HEK293 (cell line): ENCODE results near the gene ZNF410.
A peak's percentile ranks its signal among the peaks of the same experiment; 100 is the strongest.

ENCODE experiments used
- GLIS2 ChIP-seq: fragments of 450-650 bp; formaldehyde crosslinking; IDR thresholded peaks from 2 replicates; pipeline ENCODE4 v1.5.1; 2016; ENCODE audit warnings: missing biosample characterization, missing genetic modification characterization
- KLF7 ChIP-seq: fragments of 450-650 bp; formaldehyde crosslinking; IDR thresholded peaks from 2 replicates; pipeline ENCODE4 v1.5.1; 2016; ENCODE audit warnings: missing biosample characterization, missing genetic modification characterization, borderline replicate concordance
- SALL2 ChIP-seq: fragments of 450-650 bp; formaldehyde crosslinking; IDR thresholded peaks from 2 replicates; pipeline ENCODE4 v1.5.0; 2017; ENCODE audit warnings: missing biosample characterization, mild to moderate bottlenecking, missing genetic modification characterization, borderline replicate concordance
- SETDB1 ChIP-seq: IDR thresholded peaks from one replicate; pipeline ENCODE4 v1.6.1; 2017; ENCODE audit warnings: mild to moderate bottlenecking, low read length, moderate library complexity, mixed read lengths; ENCODE audit not compliant: insufficient read length
- SP2 ChIP-seq: fragments of 450-650 bp; formaldehyde crosslinking; IDR thresholded peaks from 2 replicates; pipeline ENCODE4 v1.5.1; 2016; ENCODE audit warnings: missing biosample characterization, missing genetic modification characterization
- WT1 ChIP-seq: fragments of 450-650 bp; formaldehyde crosslinking; IDR thresholded peaks from 2 replicates; pipeline ENCODE4 v1.5.1; 2016; ENCODE audit warnings: missing biosample characterization, missing genetic modification characterization
- ZNF114 ChIP-seq: fragments of 450-650 bp; formaldehyde crosslinking; IDR thresholded peaks from 2 replicates; pipeline ENCODE4 v1.5.0; 2017; ENCODE audit warnings: missing biosample characterization, missing genetic modification characterization
- ZNF174 ChIP-seq: fragments of 450-650 bp; formaldehyde crosslinking; IDR thresholded peaks from 2 replicates; pipeline ENCODE4 v1.5.0; 2017; ENCODE audit warnings: missing biosample characterization, mild to moderate bottlenecking, missing genetic modification characterization
- ZNF175 ChIP-seq: fragments of 450-650 bp; formaldehyde crosslinking; IDR thresholded peaks from 2 replicates; pipeline ENCODE4 v1.5.1; 2016; ENCODE audit warnings: missing biosample characterization, missing genetic modification characterization
- ZNF19 ChIP-seq: fragments of 450-650 bp; formaldehyde crosslinking; IDR thresholded peaks from 2 replicates; pipeline ENCODE4; 2016; ENCODE audit warnings: missing biosample characterization, missing genetic modification characterization, low read depth
- ZNF211 ChIP-seq: fragments of 450-650 bp; formaldehyde crosslinking; IDR thresholded peaks from 2 replicates; pipeline ENCODE4 v1.5.1; 2016; ENCODE audit warnings: low read depth, missing biosample characterization, missing genetic modification characterization
- ZNF426 ChIP-seq: fragments of 450-650 bp; formaldehyde crosslinking; IDR thresholded peaks from 2 replicates; pipeline ENCODE4 v1.5.1; 2017; ENCODE audit warnings: missing biosample characterization, missing genetic modification characterization, mild to moderate bottlenecking, inconsistent platforms, moderate library complexity
- ZNF548 ChIP-seq: fragments of 450-650 bp; formaldehyde crosslinking; IDR thresholded peaks from 2 replicates; pipeline ENCODE4 v1.5.1; 2016; ENCODE audit warnings: missing biosample characterization, missing genetic modification characterization
- ZNF549 ChIP-seq: fragments of 450-650 bp; IDR thresholded peaks from 2 replicates; pipeline ENCODE4 v1.5.1; 2018; ENCODE audit warnings: missing biosample characterization, missing genetic modification characterization, mild to moderate bottlenecking, inconsistent platforms, moderate library complexity
- ZNF596 ChIP-seq: fragments of 450-650 bp; IDR thresholded peaks from 2 replicates; pipeline ENCODE4 v1.5.0; 2018; ENCODE audit warnings: missing biosample characterization, mild to moderate bottlenecking, missing genetic modification characterization, moderate library complexity
- ZNF654 ChIP-seq: fragments of 450-650 bp; formaldehyde crosslinking; IDR thresholded peaks from 2 replicates; pipeline ENCODE4 v1.5.1; 2016; ENCODE audit warnings: low read depth, missing biosample characterization, missing genetic modification characterization
- ZNF660 ChIP-seq: fragments of 450-650 bp; IDR thresholded peaks from 2 replicates; pipeline ENCODE4 v1.5.1; 2018; ENCODE audit warnings: missing biosample characterization, mild to moderate bottlenecking, missing genetic modification characterization
- ZNF670 ChIP-seq: fragments of 450-650 bp; formaldehyde crosslinking; IDR thresholded peaks from 2 replicates; pipeline ENCODE4 v1.5.1; 2016; ENCODE audit warnings: missing biosample characterization, missing genetic modification characterization, low read depth
- ZNF76 ChIP-seq: fragments of 450-650 bp; formaldehyde crosslinking; IDR thresholded peaks from 2 replicates; pipeline ENCODE4; 2016; ENCODE audit warnings: low read depth, missing biosample characterization, missing genetic modification characterization, borderline replicate concordance
- ZNF776 ChIP-seq: fragments of 450-650 bp; formaldehyde crosslinking; IDR thresholded peaks from 2 replicates; pipeline ENCODE4 v1.5.0; 2017; ENCODE audit warnings: missing biosample characterization, missing genetic modification characterization, borderline replicate concordance
- ZNF791 ChIP-seq: fragments of 450-650 bp; formaldehyde crosslinking; IDR thresholded peaks from 2 replicates; pipeline ENCODE4 v1.5.1; 2016; ENCODE audit warnings: missing biosample characterization, missing genetic modification characterization
- TF ChIP-seq, protein P1 (sequence below): fragments of 450-650 bp; IDR thresholded peaks from 2 replicates; pipeline ENCODE4 v1.5.1; 2018; ENCODE audit warnings: missing biosample characterization, missing genetic modification characterization
- TF ChIP-seq, protein P2 (sequence below): fragments of 450-650 bp; formaldehyde crosslinking; IDR thresholded peaks from 2 replicates; pipeline ENCODE4 v1.5.1; 2016; ENCODE audit warnings: missing biosample characterization, missing genetic modification characterization
- TF ChIP-seq, protein P3 (sequence below): fragments of 450-650 bp; formaldehyde crosslinking; IDR thresholded peaks from 2 replicates; pipeline ENCODE4 v1.5.1; 2016; ENCODE audit warnings: missing biosample characterization, missing genetic modification characterization
- TF ChIP-seq, protein P4 (sequence below): fragments of 450-650 bp; formaldehyde crosslinking; IDR thresholded peaks from 2 replicates; pipeline ENCODE4 v1.5.1; 2016; ENCODE audit warnings: missing biosample characterization, missing genetic modification characterization
- TF ChIP-seq, protein P5 (sequence below): fragments of 450-650 bp; formaldehyde crosslinking; IDR thresholded peaks from 2 replicates; pipeline ENCODE4 v1.5.1; 2017; ENCODE audit warnings: missing biosample characterization, missing genetic modification characterization
- TF ChIP-seq, protein P6 (sequence below): fragments of 450-650 bp; formaldehyde crosslinking; IDR thresholded peaks from 2 replicates; pipeline ENCODE4 v1.5.1; 2017; ENCODE audit warnings: missing biosample characterization, missing genetic modification characterization
- TF ChIP-seq, protein P7 (sequence below): fragments of 450-650 bp; formaldehyde crosslinking; IDR thresholded peaks from 2 replicates; pipeline ENCODE4 v1.5.1; 2016; ENCODE audit warnings: missing biosample characterization, missing genetic modification characterization, borderline replicate concordance

Gene ZNF410

DNA sequence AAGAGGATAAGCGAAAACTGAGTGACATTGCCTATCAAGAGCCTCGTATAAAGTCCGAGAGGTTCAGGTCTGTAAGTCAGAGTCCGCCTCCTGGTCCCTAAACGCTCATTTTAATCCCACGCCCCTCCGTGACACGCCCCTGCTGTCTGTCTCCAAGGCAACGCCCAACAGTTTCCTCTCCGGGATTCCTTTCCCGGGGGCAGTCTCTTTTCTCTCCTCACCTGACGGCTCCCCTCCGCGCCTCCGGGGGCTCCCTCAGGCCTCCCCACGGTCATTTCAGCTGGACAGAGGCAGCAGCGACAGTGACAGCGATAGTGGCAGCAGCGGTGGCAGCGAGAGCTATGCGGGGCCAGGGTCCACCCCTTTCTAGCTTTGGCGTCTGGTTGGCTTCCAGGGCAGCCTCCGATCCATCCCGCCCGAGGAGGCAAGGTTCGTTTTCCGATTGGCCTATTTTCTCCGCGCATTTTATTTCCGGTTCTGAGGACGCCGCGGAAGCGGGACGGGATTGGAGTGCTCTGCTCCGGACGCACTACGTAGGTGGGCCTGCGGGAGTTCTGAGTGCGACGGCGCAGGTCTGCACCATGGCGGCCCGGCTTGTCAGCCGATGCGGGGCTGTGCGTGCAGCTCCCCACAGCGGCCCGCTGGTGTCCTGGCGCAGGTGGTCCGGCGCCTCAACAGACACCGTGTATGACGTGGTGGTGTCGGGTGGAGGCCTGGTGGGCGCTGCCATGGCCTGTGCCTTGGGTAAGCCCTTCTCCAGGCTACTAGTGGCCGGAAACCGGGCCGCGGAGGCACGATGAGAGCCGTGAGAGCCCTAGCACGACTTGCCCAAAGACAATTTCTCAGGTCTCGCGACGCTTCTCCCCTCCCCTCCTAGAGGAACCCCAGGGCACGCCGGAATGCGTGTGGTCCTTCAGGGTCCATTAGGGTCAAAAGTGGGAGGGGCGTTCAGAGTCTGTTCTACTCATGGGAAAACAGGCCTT lies 63.4 kb downstream of the ZNF410 start, which contains the start of the genes COQ6 and FAM161B (continued):
- TF ChIP-seq ZNF791 (tag by site-specific recombination) (no peak), SETDB1 (no peak), KLF7 (tag by site-specific recombination) (no peak), ZNF549 (tag by site-specific recombination) (no peak), ZNF211 (no peak), ZNF19 (tag by site-specific recombination) (no peak), ZNF670 (tag by site-specific recombination) (no peak), ZNF175 (tag by site-specific recombination) (no peak), ZNF548 (tag by site-specific recombination) (no peak), SP2 (peak; percentile 93), ZNF426 (no peak), GLIS2 (tag by site-specific recombination) (peak; percentile 92), ZNF114 (tag by site-specific recombination) (no peak), SALL2 (tag by site-specific recombination) (no peak), ZNF776 (tag by site-specific recombination) (no peak), ZNF654 (tag by site-specific recombination) (no peak; the same call in 1 of the 2 replicates), ZNF596 (tag by site-specific recombination) (no peak), ZNF174 (tag by site-specific recombination) (no peak), WT1 (tag by site-specific recombination) (no peak), ZNF76 (tag by site-specific recombination) (no peak; the same call in 1 of the 2 replicates), ZNF660 (peak; percentile 60; the same call in 1 of the 2 replicates)
- TF ChIP-seq, protein P1, sequence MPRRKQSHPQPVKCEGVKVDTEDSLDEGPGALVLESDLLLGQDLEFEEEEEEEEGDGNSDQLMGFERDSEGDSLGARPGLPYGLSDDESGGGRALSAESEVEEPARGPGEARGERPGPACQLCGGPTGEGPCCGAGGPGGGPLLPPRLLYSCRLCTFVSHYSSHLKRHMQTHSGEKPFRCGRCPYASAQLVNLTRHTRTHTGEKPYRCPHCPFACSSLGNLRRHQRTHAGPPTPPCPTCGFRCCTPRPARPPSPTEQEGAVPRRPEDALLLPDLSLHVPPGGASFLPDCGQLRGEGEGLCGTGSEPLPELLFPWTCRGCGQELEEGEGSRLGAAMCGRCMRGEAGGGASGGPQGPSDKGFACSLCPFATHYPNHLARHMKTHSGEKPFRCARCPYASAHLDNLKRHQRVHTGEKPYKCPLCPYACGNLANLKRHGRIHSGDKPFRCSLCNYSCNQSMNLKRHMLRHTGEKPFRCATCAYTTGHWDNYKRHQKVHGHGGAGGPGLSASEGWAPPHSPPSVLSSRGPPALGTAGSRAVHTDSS (tag by site-specific recombination): no peak
- TF ChIP-seq, protein P2, sequence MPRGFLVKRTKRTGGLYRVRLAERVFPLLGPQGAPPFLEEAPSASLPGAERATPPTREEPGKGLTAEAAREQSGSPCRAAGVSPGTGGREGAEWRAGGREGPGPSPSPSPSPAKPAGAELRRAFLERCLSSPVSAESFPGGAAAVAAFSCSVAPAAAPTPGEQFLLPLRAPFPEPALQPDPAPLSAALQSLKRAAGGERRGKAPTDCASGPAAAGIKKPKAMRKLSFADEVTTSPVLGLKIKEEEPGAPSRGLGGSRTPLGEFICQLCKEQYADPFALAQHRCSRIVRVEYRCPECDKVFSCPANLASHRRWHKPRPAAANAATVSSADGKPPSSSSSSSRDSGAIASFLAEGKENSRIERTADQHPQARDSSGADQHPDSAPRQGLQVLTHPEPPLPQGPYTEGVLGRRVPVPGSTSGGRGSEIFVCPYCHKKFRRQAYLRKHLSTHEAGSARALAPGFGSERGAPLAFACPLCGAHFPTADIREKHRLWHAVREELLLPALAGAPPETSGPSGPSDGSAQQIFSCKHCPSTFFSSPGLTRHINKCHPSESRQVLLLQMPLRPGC (tag by site-specific recombination): no peak
- TF ChIP-seq, protein P3, sequence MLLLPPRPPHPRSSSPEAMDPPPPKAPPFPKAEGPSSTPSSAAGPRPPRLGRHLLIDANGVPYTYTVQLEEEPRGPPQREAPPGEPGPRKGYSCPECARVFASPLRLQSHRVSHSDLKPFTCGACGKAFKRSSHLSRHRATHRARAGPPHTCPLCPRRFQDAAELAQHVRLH (tag by site-specific recombination): 0 out of 2 replicates have a peak, but pooled peaks have one; percentile 31
- TF ChIP-seq, protein P4, sequence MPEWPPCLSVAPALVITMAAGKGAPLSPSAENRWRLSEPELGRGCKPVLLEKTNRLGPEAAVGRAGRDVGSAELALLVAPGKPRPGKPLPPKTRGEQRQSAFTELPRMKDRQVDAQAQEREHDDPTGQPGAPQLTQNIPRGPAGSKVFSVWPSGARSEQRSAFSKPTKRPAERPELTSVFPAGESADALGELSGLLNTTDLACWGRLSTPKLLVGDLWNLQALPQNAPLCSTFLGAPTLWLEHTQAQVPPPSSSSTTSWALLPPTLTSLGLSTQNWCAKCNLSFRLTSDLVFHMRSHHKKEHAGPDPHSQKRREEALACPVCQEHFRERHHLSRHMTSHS (tag by site-specific recombination): no peak
- TF ChIP-seq, protein P5, sequence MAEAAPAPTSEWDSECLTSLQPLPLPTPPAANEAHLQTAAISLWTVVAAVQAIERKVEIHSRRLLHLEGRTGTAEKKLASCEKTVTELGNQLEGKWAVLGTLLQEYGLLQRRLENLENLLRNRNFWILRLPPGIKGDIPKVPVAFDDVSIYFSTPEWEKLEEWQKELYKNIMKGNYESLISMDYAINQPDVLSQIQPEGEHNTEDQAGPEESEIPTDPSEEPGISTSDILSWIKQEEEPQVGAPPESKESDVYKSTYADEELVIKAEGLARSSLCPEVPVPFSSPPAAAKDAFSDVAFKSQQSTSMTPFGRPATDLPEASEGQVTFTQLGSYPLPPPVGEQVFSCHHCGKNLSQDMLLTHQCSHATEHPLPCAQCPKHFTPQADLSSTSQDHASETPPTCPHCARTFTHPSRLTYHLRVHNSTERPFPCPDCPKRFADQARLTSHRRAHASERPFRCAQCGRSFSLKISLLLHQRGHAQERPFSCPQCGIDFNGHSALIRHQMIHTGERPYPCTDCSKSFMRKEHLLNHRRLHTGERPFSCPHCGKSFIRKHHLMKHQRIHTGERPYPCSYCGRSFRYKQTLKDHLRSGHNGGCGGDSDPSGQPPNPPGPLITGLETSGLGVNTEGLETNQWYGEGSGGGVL (tag by site-specific recombination): 0 out of 2 replicates have a peak, but pooled peaks have one; percentile 8
- TF ChIP-seq, protein P6, sequence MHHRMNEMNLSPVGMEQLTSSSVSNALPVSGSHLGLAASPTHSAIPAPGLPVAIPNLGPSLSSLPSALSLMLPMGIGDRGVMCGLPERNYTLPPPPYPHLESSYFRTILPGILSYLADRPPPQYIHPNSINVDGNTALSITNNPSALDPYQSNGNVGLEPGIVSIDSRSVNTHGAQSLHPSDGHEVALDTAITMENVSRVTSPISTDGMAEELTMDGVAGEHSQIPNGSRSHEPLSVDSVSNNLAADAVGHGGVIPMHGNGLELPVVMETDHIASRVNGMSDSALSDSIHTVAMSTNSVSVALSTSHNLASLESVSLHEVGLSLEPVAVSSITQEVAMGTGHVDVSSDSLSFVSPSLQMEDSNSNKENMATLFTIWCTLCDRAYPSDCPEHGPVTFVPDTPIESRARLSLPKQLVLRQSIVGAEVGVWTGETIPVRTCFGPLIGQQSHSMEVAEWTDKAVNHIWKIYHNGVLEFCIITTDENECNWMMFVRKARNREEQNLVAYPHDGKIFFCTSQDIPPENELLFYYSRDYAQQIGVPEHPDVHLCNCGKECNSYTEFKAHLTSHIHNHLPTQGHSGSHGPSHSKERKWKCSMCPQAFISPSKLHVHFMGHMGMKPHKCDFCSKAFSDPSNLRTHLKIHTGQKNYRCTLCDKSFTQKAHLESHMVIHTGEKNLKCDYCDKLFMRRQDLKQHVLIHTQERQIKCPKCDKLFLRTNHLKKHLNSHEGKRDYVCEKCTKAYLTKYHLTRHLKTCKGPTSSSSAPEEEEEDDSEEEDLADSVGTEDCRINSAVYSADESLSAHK: no peak; the same call in 1 of the 2 replicates
- TF ChIP-seq, protein P7, sequence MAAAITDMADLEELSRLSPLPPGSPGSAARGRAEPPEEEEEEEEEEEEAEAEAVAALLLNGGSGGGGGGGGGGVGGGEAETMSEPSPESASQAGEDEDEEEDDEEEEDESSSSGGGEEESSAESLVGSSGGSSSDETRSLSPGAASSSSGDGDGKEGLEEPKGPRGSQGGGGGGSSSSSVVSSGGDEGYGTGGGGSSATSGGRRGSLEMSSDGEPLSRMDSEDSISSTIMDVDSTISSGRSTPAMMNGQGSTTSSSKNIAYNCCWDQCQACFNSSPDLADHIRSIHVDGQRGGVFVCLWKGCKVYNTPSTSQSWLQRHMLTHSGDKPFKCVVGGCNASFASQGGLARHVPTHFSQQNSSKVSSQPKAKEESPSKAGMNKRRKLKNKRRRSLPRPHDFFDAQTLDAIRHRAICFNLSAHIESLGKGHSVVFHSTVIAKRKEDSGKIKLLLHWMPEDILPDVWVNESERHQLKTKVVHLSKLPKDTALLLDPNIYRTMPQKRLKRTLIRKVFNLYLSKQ (tag by site-specific recombination): no peak
